Muscle of back (tissue), 11 donors: ENCODE results near the gene TBL1X. TPM values are rescaled to one million over a fixed set of nuclear protein-coding genes. Genes with fewer than 3 reads are reported as not detected.

Experiments
- DNase-seq, 3 donors: peaks; one replicate each; pipeline versions ENCODE4 v3.0.0 to v3.0.0-alpha.2; 2013
- polyA plus RNA-seq, 10 donors: library from polyadenylated mRNA; unstranded; fragments of 120-200 nt; gene quantifications; one replicate each; pipeline ENCODE4 v1.2.1, GENCODE V29; 2013; ENCODE audit not compliant: insufficient read length in 10 of 10

The TBL1X gene
- polyA plus RNA-seq, 10 donors, result 10.1 to 18.6 (median 12.0) TPM

GRCh38 chrX:9581771-9582385 lies 117.0 kb downstream of the TBL1X start:
- DNase-seq, result peak in 1 of 3 donors; percentile 47

DNA sequence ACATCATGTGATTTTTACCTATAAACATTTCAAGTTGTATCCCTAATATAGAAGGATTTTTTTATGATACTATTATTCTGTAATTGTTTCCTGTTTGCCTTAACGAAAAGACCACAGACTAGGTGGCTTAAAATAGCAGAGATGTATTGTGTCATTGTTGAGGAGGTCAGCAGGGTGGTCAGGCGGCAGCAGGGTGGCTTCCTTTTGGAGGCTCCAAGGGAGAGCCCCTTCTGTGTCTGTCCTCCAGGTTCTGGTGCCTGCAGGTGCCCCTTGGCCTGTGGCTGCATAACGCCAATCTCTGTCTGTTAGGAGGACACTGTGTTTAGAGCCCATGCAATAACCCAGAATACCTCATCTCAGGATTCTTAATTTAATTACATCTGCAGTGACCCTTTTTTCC lies 118.1 kb downstream of the TBL1X start:
- DNase-seq, result no peak

DNA sequence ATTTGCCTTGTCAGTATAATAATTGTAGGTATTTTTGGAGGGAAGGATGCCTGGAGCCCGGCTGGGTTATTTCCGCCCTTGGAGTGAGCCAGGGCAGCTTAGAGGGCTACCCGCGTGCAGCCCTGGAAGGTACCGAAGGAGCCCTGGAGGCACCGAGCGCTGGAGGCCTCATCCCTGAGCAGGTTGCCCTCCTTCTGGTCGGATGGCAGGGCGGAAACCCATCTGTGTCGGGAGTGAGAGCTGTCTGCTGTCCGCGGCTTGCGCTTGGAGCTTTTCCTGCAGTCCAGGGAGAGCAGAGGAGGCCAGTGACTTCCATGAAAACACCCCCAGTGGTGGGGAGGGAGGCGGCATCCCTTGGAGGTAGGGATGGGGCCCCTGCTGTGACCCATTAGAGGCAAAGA lies 122.1 kb downstream of the TBL1X start:
- DNase-seq, result no peak

DNA sequence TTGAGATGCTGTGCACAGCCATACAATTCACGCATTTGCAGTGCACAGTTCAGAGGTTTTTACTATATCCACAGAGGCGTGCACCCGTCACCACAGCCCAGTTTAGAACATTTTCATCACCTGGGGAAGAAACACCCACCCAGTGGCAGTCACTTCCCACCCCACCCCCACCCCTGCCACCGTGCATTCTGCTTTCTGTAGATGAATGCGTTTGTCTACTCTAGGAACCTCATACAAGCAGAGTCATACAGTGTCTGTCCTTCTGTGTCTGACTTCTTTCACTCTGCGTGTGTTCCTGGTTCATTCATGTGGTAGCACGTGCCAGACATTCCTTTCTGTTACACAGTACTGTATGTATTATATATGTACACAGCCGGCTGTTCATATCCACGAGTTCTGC lies 122.8 kb downstream of the TBL1X start:
- DNase-seq, result no peak

DNA sequence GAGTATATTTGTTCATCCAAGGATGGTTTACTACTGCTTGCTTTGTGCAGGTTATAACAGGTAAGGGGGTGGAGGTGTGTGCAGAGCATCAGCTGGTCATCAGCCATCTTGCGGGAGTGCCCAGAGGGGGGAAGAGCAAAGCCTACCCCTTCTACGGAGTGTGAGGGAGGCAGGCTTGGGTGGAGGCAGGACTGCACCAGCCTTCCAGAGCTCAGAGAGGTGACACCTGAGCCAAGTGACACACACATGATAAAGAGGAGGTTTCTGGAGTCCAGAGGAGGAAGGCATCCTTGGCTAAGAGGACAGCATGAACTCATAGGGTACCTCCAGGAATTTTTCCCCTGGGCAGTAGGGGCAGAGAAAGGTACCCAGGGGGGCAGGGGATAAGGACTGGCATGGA lies 126.6 kb downstream of the TBL1X start:
- DNase-seq, result no peak

- no peak for DNase-seq
Measured at GRCh38 chrX:9593756-9594155, 128.9 kb downstream of the TBL1X start.

GRCh38 chrX:9595174-9595573 lies 130.3 kb downstream of the TBL1X start:
- DNase-seq, result peak in 1 of 3 donors; percentile 31

- DNase-seq, result no peak
Measured at GRCh38 chrX:9596837-9597236, 132.0 kb downstream of the TBL1X start.

- DNase-seq, result no peak
Measured at GRCh38 chrX:9597361-9598035, 132.6 kb downstream of the TBL1X start.

- no peak for DNase-seq
Measured at GRCh38 chrX:9598344-9598743, 133.5 kb downstream of the TBL1X start.

DNA sequence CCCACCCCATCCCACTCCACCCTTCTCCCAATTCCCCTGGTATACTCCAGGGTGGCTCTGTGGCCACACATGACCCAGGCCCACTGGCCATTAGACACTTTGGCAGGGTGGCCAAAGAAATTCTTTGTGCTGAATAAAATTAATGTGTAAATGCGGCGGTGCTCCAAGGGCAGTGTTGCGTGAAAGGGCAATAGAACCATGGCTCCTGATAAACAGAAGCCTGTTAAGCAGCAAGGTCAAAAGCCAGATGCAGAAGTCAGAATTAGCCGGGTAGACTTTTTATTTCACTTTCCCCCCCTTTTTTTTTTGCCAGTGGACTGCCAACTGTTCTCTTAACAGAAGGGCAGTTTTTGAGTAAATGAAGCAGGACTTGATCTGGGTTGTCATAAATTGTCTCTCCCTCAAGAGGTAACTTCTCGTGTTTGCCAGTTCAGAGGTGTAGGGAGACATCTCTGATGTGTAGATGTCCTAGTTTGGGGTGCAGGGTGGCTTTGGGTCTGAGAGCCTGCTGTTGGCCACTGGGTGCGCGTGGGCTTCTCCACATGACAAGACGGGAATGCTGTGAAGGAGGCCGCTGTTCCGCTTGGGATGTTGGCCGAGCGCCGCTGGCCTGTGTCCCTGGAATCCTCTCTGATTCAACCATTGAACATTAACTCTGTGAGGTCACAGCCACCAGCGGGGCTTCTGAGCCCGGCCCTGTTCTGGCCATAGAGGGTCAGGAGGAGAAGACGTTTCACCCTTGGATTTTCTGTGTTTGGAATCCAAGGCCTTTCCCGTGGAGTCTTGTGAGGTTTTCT lies 139.5 kb downstream of the TBL1X start:
- DNase-seq, result peak in 2 of 3 donors; percentile 66 to 74

DNA sequence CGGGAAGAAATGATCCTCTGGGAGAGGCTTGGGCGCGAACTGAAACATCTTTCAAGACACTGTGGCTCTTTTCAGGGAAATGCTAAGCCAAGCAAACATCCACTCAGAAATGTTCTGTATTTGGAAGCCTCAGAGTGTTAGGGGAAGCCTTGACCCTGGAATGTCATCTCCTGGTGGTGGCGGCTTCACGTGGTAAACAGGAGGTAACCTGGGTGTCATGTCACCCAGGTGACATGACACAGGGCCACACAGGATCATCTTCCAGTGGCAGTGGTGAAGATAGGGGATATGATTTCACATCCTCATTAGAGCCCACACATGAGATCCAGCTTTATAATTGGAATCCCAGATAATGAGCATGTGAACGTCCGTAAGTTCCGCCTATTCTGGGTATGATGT lies 140.0 kb downstream of the TBL1X start:
- DNase-seq, result peak in 1 of 3 donors; percentile 25

DNA sequence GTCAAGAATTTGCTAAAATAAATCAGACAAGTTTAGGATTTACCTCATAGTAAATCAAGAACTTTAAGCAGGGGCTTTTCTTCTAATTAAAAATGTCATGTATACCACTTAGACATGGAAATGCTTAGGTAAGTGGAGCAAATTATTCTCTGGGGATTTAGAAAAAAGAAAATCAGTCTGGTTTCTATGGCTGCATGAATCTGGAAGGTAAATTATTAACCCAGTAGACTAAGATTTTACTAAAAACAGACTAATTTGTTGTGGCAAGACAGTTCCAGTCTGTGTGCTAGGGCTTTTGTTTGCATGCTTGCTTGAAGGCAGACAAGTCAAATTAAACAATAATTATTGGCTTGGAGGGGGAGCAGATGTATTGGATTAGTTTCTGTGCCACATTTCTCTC lies 140.6 kb downstream of the TBL1X start:
- DNase-seq, result no peak

GRCh38 chrX:9606971-9607370 lies 142.1 kb downstream of the TBL1X start:
- DNase-seq, result no peak

GRCh38 chrX:9609499-9609898 lies 144.6 kb downstream of the TBL1X start:
- no peak for DNase-seq

DNA sequence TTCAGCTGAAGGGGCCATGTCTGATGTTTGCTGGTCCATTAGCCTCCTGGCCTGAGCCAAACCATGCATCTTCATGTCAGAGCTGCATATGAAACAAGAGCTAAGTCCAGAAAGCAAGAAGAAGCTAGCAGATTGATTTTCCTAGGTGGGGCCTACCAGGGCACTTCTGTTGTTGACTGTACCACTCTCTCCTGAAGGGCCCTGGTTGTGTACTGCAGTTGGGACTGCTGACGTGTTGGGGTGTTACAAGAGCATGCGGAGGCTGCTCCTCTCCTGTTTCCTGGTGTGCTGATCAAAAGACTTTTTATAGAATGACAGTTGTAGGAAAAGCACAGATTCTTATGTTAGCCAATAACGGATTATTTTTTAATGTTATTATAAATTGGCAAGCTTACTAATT lies 145.1 kb downstream of the TBL1X start:
- DNase-seq, result no peak

DNA sequence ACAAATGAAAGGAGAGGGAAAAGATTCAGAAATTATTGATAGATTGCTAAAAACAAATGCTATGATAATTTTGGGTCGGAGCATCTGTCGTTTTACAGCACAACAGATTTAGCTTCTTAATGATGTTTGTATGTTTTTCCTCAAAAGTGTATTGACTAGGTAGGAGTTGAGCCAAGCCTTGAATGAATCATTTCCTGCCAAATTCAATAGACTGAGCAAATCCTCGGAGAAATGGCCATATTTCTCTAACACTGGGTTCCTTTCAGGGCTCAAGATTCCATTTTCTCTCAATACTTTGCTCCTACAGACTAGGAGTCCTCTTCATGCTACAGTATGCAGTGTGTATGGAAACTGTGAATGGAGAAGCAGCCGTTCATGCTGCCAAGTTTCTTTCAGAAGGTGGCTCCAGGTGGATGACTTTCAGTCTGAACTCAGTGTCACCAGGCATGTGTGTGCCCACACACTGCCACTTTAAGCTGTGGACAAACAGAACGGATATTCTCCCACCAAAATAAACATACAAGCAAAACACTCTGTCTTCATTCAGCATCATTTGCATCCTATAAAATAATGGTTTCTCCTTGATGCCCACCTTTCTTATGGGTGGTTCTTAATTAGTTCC lies 146.0 kb downstream of the TBL1X start:
- DNase-seq, result peak in 1 of 3 donors; percentile 21

GRCh38 chrX:9611436-9612145 lies 146.7 kb downstream of the TBL1X start:
- DNase-seq, result no peak

- DNase-seq, result no peak
Measured at GRCh38 chrX:9612146-9612505, 147.3 kb downstream of the TBL1X start.

- DNase-seq, result peak in 1 of 3 donors; percentile 62
Measured at GRCh38 chrX:9614016-9614415, 149.2 kb downstream of the TBL1X start.

DNA sequence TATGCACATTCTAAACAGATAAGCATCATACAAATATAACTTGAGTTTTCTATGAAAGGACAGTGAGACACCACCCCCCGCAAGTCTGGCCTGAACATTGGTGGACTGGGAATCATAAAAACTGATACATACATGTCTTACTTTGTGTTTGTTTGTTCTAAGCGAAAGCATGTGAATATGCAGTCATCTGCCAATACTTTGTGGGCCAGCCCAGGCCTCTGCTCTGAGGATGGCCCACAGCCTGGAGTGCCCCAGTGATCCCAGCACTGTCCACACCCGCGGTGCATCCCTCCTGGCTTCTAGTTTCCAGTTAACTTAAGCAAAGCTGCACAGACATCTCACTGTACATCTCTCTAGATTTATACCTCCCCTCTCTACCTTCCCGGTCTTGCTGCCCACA lies 154.3 kb downstream of the TBL1X start:
- DNase-seq, result no peak

DNA sequence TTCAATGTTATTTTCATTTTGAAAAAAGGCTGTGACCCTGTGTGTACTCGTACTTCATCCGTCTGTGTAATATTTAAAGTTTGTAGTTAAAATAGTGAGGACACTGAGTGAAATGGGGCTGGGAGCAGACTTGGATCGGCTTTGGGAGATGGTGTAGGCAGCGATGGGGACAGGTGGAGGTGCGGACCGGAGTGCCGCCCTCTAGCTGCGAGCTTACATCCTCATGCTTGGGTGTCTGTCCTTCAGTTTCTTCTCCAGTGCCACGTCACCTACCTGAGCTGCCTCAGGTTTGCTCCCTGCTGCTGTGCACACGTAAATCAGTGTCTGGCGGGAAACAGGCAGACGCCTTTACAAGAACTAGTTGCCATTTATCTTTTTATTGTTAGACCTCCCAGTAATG lies 154.7 kb downstream of the TBL1X start:
- DNase-seq, result no peak
